OCI-LY3 (cell line): ENCODE measurements around the gene LTBP1.
"Not testable (repeated sequence)": the region's sequence is repeated elsewhere in the genome, so short reads cannot be mapped to it uniquely, and the experiment has no call there.

Experiments
- CTCF ChIP-seq: fragments of 200-600, 300-600 bp; sonication (generic); IDR thresholded peaks from 2 replicates; pipeline ENCODE4 v1.5.1; 2014; ENCODE audit warnings: antibody characterized with exemption, low read length, low read depth
- EZH2phosphoT487 ChIP-seq: fragments of 200-600 bp; shearing (Covaris generic); IDR thresholded peaks from 2 replicates; pipeline ENCODE4 v1.6.1; 2018; ENCODE audit warnings: antibody characterized with exemption, mixed run types, low read depth

GRCh38 chr2:33235559-33235958 is 288.8 kb downstream of the LTBP1 start:
- not testable (repeated sequence) for TF ChIP-seq CTCF, EZH2phosphoT487
